OCI-M1 (cell line): ENCODE data around the gene TCF7.

ENCODE experiments used
- DNase-seq: peaks from one replicate; lab custom pipeline; 2025; lab: John Stamatoyannopoulos, UW

Gene TCF7

DNA sequence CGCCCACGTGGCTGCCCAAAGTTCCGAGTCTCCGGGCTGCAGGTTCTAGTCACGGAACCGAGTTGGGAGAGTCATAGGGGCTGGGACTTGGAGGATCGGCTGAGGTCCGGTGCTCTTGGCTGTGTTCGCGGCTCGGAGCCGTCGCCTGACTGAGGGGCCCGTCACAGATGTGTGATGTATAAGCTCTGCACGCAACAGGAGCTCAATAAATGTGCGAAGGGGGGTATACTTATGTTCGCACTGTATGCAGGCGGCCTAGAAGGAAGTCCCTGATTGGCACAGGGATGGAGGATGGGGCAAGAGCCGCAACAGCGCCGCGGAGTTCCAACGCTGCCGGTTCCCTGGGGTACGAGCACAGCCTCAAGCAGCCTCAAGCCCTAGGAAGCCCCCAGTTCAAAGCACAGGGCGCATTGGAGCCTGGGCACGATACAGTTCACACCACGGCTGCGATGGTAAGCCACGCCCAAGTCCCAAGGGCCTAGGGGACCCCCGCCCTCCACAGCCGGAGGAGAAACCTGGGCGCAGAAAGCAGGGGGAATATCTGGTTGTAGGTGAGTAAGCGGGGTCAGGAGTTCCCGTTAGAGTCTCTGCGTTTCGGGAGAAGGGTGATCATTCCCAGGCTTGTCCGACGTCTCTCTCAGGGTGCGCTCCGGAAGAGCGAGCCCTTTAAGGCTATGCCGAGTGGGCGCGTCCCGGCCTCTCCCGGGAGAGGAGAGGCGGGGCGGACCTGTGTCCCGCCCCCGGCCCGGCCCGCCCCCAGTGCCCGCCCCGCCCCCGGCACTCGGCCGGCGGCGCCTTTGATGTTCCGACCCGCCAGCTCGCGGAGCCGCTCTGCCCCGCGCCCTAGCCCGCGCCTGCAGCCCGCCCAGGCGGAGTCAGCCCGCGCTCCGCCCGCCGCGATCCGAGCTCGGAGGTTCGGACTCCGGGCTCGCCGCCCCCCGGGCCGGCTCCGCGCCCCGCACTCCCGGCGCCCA is at the start of gene TCF7:
TSS of gene TCF7 (plus strand) at position 780 of the 974 bp plus-strand sequence. CDS start 226 bp downstream, outside the sequence.
- peak; percentile 84 for DNase-seq

DNA sequence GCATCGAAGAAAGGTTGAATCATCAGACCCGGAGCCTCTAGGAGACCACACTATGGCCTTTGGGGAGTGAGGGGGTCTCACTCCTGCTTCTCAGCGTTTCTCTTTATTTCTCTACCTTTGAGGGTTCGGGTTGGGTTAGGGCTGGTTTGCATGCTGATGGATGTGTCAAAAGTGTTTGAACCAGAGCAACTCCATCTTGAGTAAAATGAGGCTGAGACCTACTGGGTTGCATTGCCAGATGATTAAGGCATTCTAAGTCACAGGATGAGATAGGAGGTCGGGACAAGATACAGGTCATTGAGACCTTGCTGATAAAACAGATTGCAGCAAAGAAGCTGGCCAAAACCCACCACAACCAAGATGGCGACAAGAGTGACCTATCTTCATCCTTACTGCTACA is 44.9 kb upstream of the TCF7 start:
- DNase-seq: no peak

DNA sequence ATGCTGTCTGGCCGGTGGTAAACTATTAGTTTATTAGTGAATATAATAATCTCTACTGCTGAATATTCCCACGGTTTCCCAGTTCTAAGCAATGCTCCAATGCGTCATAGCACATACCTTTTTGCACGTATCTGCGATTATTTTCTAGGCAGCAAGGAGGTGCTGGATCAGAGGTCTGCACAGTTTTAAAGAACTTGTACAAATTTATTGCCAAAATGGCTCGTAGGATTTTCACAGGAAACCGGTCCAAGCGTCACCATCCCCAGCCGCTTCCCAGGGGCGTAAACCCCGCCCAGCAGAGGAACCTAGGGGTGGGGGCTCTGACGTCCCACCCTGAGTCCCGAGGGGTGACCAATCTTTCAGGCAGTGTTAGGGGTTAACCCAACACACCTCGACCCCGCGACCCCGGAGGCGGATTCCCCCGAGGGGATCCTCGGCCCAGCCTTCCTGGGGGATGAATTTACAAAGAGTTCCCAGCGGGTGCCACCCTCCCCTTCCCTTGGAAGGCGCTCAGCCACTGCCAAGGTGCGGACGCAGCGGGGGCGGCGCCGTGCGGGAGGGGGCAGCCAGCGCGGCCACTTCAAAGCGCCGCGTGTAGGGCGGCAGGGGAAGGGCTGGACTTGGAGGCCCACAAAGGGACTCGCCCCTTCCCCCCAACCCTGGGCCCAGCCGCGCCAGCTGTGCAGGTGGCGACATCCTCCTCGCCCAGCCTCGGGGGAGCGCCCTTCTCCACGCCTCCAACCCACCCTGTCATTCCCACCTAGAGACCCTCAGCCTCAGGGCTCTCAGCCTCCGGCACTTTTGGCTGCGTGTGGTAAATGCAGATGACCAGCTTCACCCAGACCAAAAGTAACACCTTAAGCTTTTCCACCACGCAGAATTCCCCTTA is 43.5 kb upstream of the TCF7 start:
- DNase-seq: no peak

DNA sequence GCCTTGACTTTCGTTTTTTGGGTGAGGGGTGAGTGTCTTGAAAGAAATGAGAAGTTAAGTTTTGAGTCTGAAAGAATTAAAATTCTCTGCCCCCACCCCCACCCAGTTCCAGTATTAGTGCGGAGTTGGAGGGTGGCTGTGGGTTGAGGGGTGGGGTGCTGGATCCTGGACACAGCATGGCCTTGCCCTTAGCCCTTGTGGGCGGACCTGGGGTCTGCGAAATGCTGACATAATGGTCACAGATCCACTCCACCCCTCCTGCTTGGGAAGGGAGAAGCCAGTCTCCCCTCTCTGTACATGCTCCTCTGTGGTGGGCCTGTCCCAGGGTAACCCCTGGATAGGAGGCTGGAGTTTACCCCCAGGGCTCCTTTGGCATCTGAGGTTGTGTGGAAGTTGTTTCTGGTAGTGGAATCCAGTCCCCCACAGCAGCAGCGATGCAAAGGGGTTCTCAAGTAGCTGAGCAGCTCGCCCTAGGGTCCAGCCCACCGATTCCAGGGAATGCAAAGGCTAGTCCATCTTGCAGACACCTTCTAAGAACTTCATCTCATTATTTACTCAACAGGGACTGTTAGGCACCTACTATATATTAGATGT is 42.8 kb upstream of the TCF7 start:
- no peak for DNase-seq

DNA sequence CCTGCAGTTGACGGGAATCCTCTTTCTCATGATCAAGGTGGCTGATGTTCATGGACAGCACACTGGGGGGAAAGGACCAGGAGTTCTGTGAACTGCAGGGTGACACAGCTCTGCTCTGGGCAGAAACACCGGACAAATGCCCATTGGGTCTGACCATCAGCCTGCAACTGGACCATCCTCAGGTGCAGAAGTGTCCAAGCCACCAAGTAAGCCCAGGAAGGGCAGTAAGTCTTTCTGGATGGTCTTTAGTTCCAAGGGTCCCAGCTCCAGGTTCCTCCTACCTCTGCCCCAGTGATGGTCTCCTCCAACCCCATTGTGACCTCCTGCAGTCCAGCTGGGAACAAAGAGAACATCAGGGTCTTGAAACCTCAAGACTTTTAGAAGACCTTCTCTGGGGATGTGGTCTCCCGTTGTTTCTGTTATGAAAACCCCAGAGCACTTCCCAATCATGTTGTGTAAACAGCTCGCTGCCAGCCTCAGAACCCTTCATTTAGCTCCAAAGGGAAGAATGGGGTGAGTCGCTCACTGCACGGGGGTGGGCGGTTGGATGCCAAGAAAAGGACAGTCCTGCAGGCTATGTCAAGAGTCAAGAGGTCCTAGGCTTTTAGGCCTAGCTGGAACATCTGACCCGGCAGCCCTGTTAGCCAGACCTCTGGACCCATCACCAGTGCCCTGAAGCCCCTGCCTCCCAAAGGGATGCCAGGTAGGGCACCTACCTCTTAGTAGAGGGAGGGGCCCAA is 41.8 kb upstream of the TCF7 start:
- no peak for DNase-seq

DNA sequence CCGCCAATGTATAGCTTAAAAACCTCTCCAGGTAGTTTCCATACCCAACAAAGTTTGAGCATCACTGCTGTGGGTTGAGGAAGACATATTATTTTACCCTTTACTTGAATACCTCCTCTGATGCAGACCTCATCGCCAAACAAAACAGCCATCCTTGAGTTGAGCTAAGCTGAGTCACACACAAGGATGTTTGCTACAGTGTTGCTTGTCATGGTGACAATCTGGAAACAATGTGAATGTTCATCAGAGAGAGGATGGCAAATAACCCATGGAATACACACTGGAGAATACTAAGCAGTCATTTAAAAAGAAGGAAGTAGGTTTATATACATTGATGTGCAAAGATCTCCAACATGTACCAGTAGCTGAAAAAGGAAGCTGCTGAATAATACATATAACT is 41.1 kb upstream of the TCF7 start:
- DNase-seq: no peak

DNA sequence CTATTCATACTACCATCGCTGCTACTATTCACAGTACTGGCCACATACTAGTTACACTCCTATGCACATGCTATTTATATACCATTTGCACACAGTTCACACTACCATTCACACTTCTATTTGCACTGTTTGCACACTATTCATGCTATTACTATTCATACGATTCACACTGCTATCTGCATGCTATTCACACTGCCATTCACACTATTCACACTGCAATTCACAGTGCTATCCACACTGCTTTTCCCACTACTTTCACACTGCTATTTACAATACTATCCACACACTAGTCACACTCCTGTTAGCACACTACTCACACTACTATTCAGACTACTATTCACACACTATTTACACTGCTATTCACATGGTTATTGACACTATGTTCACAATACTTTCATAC is 39.4 kb upstream of the TCF7 start:
- DNase-seq: no peak

DNA sequence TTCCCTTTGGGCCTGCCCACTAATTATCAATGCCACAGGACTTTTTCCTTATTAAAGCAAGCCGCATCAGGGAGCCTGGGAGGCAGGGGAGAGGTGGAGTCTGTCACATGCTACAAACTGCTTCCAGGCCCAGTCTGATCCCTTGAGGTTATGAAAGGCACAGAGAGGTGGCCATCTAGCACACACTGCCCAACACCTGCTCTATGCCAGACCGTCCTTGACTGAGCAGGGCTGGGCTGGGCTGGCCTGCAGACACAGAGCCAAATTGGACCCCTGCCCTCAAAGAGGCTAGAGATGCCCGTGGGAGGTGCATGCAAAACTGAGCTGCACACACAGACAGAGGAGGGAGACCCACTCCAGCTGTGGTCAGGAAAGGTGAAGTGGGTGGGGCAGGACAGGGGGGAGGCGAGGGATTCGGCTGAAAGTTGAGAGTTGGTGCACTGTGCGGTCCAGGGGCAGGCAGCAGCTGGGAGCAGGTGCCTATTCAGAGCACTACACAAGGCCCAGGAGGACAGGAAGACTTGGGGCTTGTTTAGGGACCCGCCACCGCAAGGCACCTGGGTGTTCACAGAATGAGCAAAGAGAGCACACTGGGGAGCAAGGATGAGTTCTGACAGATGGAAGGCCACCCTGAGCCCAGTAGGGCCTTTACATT is 36.4 kb upstream of the TCF7 start:
- no peak for DNase-seq

DNA sequence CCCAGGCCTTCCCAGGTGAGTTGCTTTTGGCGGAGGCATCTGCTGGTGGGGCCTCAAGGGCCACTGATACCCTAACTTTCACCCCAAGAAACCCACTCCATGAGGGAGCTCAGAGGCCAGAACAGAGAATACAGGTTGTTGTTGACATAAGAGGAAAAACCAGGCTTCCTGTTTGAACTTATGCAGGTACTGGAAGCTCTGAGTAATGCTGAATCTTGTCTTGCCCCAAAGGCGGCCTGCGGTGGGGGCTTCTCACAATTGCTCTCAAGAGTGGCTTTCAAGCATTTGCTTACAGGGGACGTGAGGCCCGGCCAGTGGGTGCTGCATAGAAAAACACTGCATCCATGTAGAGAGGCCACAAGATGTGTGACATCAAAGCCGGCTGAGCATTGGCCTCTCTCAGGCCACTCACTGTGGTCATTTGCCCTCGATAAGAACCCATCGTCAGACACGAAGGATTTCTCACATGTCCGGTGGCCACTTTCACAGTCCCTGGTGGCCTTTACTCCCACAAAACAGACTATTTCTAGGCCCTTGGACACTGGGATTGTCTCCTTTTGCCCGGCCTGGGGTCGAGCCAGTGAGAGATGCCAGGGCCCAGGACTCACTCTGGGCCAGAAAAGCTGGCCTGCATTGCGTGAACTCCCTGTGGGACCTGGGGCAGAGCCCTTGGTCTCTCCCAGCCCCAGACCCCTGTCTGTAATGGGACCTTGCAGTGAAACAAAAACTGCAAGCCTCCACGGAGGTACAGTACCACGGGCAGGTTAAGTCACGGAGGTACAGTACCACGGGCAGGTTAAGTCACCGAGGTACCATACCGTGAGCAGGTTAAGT is 34.5 kb upstream of the TCF7 start:
- no peak for DNase-seq

DNA sequence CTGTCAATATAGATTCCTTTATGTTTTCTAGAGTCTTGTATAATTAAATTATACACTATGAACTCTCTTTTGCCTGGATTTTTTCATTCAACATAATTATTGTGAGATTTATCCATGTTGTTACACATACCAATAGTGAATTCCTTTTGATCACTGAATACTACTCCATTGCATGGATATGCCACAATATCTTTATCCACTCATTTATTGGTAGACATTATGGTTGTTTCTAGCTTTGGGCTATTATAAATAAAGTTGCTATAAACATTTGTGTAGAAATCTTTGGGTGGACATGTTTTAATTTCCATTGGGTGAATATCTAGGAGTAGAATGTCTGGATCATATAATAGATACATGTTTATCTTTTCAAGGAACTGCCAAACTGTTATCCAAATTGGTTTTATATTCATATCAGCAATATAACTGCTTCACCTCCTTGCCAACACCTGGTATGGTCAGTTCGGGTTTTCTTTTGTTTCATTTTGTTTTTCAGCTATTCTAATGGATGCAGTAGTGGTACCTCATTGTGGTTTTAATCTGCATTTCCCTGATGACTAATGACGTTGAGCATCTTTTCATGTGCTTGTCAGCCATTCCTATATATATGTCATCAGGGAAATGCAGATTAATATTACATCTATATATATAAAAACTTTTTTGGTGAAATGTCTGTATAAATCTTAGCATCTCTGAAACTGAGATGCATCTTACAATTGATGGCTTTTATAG is 32.1 kb upstream of the TCF7 start:
- DNase-seq: no peak

DNA sequence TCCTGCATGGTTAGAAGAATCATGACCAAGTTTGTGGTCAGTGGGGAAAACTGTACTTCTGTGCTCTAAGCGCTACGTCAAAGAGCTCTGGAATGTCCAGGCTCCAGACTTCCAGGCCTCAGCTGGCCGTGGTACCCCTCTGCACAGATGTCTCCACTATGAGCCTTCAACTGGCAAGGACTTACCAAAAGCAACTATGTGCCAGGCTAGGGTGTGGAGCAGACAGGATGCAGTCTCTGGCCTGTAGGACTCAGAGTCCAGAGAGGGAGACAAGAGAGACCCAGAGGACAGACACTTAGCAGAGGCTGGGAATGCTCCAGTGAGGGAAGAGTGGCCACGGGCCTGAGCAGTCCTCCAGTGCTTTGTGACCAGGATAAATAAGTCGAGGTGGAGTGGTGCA is 31.0 kb upstream of the TCF7 start:
- no peak for DNase-seq

DNA sequence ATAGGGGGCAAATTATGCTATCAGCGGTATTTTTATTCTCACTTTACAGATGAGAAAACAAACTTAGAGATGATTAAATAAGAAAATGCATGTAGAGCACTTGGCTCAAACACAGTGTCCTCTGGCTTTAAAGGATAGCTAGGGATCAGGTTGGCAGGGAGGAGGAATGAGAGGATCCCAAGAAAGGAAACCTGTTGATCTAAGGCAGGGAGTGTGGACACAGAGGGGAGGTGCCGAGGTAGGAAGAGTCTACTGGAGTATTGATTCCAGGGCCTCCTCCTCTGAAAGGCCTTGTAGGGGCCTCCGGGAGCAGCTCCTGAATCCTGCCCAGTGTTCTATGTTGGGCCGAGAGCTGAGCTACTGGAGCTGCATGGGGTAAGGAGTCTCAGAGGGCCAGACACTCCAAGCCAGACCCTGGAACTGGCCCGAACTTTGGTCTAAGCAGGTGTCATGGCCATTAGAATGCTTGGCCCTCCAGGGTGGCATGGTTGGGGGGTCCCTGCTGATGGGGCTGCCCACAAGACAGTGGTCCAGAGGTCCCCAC is 30.4 kb upstream of the TCF7 start:
- no peak for DNase-seq

DNA sequence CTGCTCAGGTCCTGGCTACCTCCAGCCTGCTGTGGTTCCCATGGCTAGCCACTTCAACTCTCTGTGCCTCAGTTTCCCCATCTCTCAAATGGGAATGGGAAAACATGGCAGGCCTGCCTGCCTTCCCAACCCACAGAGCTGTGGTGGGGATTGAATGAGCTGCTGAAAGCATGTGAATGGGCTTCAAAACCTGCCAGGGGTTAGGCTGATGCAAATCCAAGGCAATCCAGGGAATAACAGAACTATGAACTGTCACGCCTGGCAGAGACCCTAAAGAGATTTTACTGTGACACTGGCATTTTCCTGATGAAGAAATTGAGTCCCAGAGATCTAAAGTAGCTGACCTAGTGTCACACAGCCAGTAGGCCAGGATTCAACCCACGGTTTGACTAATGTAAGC is 29.9 kb upstream of the TCF7 start:
- DNase-seq: no peak

DNA sequence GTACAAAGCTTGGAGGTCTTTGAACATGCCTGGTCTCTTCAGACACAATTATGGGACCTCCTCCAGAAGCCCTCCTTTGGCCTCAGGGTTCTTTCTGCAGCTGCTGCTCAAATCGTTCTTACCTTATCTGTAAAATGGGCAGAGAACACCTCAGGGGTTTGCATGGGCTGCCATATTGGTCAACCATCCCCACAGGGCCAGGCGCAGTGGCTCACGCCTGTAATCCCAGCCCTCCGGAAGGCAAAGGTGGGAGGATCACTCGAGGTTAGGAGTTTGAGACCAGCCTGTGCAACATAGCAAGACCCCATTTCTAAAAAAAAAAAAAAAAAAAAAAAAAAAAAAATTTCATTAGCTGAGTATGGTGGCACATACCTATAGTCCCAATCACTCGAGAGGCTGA is 29.1 kb upstream of the TCF7 start:
- DNase-seq: no peak

DNA sequence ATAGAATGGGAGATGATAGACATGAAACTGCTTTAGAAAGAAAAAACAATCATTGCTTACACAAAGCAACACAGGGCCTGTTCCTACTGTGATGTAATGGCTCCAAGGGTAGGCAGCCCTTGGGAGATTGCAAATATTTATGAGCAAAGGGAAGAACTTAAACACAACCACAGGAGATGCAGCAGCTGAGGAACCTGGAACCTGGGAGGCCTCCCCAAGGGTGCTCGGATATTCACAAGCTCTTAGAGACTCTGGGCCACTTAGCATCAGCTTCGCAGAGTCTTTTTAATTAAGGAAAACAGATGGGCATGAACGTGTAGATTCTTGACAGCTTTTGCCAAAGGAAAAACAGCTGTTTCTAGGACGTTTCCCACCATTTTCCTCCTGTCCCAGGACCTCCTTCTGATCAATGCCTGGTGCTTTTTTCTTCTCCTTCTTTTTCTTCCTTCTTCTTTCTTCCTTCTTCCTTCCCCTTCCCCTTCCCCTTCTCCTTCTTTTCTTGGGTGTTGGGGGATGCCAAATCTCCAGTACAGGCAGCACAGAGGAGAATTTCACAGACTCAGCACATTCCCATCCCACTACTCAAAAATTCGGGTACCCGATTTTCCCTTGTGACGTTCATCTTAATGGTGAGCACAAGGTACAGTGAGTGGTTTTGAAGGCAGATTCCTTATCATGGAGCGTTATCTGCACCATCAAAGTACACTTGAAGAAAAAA is 28.1 kb upstream of the TCF7 start:
- no peak for DNase-seq

DNA sequence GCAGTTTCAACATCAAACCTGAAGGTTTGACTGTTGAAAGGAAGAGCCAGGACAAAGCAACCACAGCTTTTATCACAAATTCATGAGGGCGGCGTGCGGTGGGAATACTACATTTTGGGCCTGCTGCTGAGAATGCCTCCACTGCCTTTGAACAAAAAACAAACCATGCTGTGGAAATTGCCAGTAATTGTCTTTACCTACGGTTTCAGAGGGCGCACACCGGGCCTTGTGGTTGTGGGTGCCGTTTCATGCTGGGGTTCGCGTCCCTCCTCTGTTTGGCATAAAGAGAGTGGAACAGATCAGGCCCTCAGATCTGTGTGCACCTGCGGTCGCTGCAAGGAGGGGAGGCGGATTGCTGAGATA is 27.6 kb upstream of the TCF7 start:
- DNase-seq: no peak

DNA sequence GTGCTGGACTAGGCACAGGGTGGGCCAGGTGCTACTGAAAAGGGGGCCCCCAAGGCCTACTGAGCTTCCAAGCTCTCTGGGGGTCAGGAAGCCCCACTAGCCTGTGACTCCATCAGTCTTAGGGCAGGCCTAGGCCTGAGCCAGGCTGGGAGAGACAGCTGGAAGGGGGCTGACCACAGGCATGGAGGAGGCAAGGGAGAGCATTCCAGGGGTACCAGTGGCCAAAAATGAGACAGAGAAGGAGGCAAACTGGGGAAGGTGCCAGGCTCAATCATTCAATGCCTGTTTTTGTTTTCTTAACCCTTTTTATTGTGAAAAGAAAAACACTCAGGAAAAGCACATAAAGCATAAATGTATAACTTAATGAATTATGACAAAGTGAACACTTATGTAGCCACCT is 26.2 kb upstream of the TCF7 start:
- DNase-seq: no peak

DNA sequence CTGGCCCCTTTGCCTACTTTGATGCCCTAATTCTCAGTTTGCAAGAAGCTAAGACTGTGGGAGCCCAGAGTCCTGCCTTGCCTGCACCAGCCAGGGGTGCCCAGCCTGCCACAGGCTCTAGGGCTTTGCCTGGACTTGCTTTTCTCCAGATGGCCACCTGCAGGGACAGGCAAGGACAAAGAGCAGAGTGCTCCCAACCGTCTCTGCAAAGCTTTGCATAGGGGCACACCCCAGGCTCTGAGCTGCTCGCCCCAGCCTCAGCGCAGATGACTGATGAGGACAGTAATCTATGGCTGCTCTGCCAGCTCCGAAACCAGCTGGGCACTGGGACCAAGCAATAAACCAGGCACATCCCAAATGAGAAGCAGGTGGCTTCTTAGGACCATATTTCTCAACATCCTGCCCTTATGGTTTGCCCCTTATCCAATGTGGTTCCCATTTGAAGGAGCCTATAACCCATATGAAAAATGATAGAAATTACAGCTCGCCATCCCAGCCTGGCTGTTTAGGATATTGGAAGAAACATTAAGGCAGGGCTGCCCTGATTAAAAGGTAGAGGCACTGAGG is 25.4 kb upstream of the TCF7 start:
- DNase-seq: no peak
